ENCODE data around the gene NAP1L4. TPM values are rescaled to one million over a fixed set of nuclear protein-coding genes. Genes with fewer than 3 reads are reported as not detected.

The NAP1L4 gene
- total and polyA plus RNA-seq, 3 experiments from 2014 or later = 163 to 280 (median 273) TPM

DNA sequence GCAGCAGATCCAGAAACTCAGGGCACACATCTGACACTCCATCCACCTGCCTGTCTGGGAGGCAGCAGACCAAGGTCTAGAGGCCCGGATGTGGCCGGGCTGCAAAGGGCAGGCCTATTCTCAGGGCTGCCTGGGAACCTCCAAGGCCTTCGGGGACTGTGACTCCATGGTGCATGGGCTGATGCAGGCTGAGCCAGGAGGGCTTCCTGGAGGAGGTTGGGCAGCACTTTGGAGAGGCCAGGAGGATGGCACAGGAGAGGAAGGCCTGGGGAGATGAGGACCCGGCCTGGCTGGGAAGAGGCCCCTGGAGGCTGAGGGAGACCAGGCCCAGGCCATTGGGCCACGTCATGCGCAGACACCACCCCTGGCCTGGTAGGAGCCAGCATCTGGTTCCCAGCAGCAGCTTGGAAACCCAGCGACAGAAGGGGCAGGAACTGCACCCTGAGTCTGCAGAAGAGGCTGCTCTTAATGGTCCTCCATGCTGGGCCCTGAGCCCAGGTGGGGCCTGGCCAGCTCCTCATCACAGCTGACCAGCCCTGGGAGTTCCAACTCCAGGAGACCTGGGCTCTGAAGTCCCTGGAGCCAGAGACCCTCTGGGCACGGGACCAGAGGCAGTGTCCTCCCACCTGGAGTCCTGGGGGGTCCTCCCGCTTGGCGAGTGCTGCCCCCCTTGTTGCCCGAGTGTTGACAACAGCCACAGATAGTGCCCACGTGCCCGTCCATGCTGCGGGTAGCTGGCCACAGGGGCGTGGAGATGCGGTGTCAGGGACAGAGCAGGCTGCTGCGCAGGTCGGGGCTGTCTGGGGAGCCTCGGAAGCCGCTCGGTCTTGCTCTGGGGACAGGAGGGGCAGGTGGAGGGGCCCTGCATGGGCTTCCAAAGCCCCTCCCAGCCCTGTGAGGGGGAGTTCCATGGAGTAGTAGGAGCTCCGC lies 68.4 kb downstream of the NAP1L4 start:
- peak overlapping the region in 1 of 7 donors; percentile 34 for H3K4me3 Mint-ChIP-seq
- no peaks in the 10 kb centered on the region for H3K9me3 Mint-ChIP-seq
- peaks cover 12% of the 10 kb centered on the region for H3K4me1 ChIP-seq (ENCODE audit: insufficient read depth, low read length)
- H3K4me3 ChIP-seq (ENCODE audit: low read length) = no peak overlapping the region
- H3K9me3 ChIP-seq (ENCODE audit: low read length) = no peaks in the 10 kb centered on the region
- H3K27me3 ChIP-seq (ENCODE audit: insufficient read depth, low read length, poor library complexity, severe bottlenecking) = no peaks in the 10 kb centered on the region
- no peak overlapping the region for H3K27ac ChIP-seq (ENCODE audit: low read depth, low read length)
- H3K27ac Mint-ChIP-seq = peak overlapping the region in 1 of 8 donors; percentile 32
- H3K36me3 ChIP-seq (ENCODE audit: insufficient read depth, low read length) = no peaks in the 10 kb centered on the region
- no peaks in the 10 kb centered on the region for H3K36me3 Mint-ChIP-seq
- CTCF ChIA-PET = interaction anchor here (2.6 kb wide), 1 partner anchor 31 kb away, joined by 9 read pairs; no protein-coding TSS in a partner anchor
- DNase-seq = no peak
- peaks cover 11 to 13% of the 10 kb centered on the region in 2 donors for H3K27me3 Mint-ChIP-seq
- peaks cover 9 to 11% (median 10%) of the 10 kb centered on the region in 3 donors for H3K4me1 Mint-ChIP-seq
- POLR2A ChIA-PET = no interaction called here

DNA sequence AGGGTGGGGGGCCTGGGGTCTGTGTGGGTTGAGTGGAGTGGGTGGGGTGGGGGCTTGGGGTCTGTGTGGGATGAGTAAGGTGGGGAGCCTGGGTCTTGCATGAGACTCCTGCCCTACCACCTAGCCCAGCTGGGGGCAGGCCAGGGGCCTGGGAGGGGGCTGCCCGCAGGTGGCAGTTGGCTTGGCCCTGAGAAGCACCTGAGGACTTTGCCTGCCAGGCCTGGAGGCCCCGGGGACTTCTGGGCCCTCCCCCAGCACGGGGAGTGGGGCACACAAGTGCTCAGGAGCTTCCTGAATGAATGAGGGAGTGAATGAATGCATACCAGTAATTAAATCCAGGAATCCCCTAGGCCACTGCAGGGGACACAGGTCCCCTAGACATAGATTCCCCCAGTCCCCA lies 69.5 kb downstream of the NAP1L4 start:
- DNase-seq = no peak
- POLR2A ChIA-PET = no interaction called here
- H3K9me3 Mint-ChIP-seq = no peaks in the 10 kb centered on the region
- Histone ChIP-seq H3K27me3 (ENCODE audit: insufficient read depth, low read length, poor library complexity, severe bottlenecking) (no peaks in the 10 kb centered on the region), H3K4me3 (ENCODE audit: low read length) (no peak overlapping the region), H3K9me3 (ENCODE audit: low read length) (no peaks in the 10 kb centered on the region), H3K27ac (ENCODE audit: low read depth, low read length) (no peak overlapping the region), H3K36me3 (ENCODE audit: insufficient read depth, low read length) (no peaks in the 10 kb centered on the region), H3K4me1 (ENCODE audit: insufficient read depth, low read length) (peaks cover 1% of the 10 kb centered on the region)
- peaks cover 2 to 3% (median 2%) of the 10 kb centered on the region in 3 donors for H3K4me1 Mint-ChIP-seq
- peaks cover 3 to 6% of the 10 kb centered on the region in 2 donors for H3K27me3 Mint-ChIP-seq
- CTCF ChIA-PET = interaction anchor here (2.6 kb wide), 1 partner anchor 30 kb away, joined by 9 read pairs; no protein-coding TSS in a partner anchor
- no peaks in the 10 kb centered on the region for H3K36me3 Mint-ChIP-seq
- H3K27ac Mint-ChIP-seq = no peak overlapping the region
- no peak overlapping the region for H3K4me3 Mint-ChIP-seq

GRCh38 chr11:2921742-2922493 lies 70.2 kb downstream of the NAP1L4 start:
- POLR2A ChIA-PET = no interaction called here
- CTCF ChIA-PET = interaction anchor here (2.6 kb wide), 1 partner anchor 30 kb away, joined by 9 read pairs; no protein-coding TSS in a partner anchor

GRCh38 chr11:2921261-2921660 lies 70.9 kb downstream of the NAP1L4 start:
- Mint-ChIP-seq H3K9me3 (no peaks in the 10 kb centered on the region), H3K4me3 (no peak overlapping the region), H3K4me1 (no peaks in the 10 kb centered on the region), H3K27ac (no peak overlapping the region), H3K36me3 (no peaks in the 10 kb centered on the region), H3K27me3 (peaks cover 0 to 1% of the 10 kb centered on the region in 2 donors)
- no peaks in the 10 kb centered on the region for H3K4me1 ChIP-seq (ENCODE audit: insufficient read depth, low read length)
- H3K36me3 ChIP-seq (ENCODE audit: insufficient read depth, low read length) = no peaks in the 10 kb centered on the region
- H3K9me3 ChIP-seq (ENCODE audit: low read length) = no peaks in the 10 kb centered on the region
- no peak overlapping the region for H3K27ac ChIP-seq (ENCODE audit: low read depth, low read length)
- H3K27me3 ChIP-seq (ENCODE audit: insufficient read depth, low read length, poor library complexity, severe bottlenecking) = no peaks in the 10 kb centered on the region
- H3K4me3 ChIP-seq (ENCODE audit: low read length) = no peak overlapping the region
- no peak for DNase-seq
- POLR2A ChIA-PET = interaction anchor here (0.6 kb wide), 1 partner anchor 484 kb away, joined by 5 read pairs; no protein-coding TSS in a partner anchor
- CTCF ChIA-PET = interaction anchor here (1.5 kb wide), 1 partner anchor 34 kb away, joined by 5 read pairs; no protein-coding TSS in a partner anchor

More at GRCh38 chr11:2921742-2922493, 70.2 kb downstream of the NAP1L4 start:
- H3K4me3 ChIP-seq (ENCODE audit: low read length) = no peak overlapping the region
- peaks cover 0 to 1% of the 10 kb centered on the region in 2 donors for H3K27me3 Mint-ChIP-seq
- no peaks in the 10 kb centered on the region for H3K4me1 ChIP-seq (ENCODE audit: insufficient read depth, low read length)
- H3K4me1 Mint-ChIP-seq = no peaks in the 10 kb centered on the region
- H3K9me3 ChIP-seq (ENCODE audit: low read length) = no peaks in the 10 kb centered on the region
- DNase-seq = no peak
- H3K27ac ChIP-seq (ENCODE audit: low read depth, low read length) = no peak overlapping the region
- no peaks in the 10 kb centered on the region for H3K36me3 Mint-ChIP-seq
- H3K9me3 Mint-ChIP-seq = no peaks in the 10 kb centered on the region
- no peaks in the 10 kb centered on the region for H3K27me3 ChIP-seq (ENCODE audit: insufficient read depth, low read length, poor library complexity, severe bottlenecking)
- H3K4me3 Mint-ChIP-seq = no peak overlapping the region
- H3K36me3 ChIP-seq (ENCODE audit: insufficient read depth, low read length) = no peaks in the 10 kb centered on the region
- no peak overlapping the region for H3K27ac Mint-ChIP-seq

GRCh38 chr11:2920343-2920742 lies 71.8 kb downstream of the NAP1L4 start:
- Histone ChIP-seq H3K4me1 (ENCODE audit: insufficient read depth, low read length) (no peaks in the 10 kb centered on the region), H3K27ac (ENCODE audit: low read depth, low read length) (no peak overlapping the region), H3K27me3 (ENCODE audit: insufficient read depth, low read length, poor library complexity, severe bottlenecking) (no peaks in the 10 kb centered on the region), H3K4me3 (ENCODE audit: low read length) (no peak overlapping the region), H3K36me3 (ENCODE audit: insufficient read depth, low read length) (no peaks in the 10 kb centered on the region), H3K9me3 (ENCODE audit: low read length) (no peaks in the 10 kb centered on the region)
- H3K36me3 Mint-ChIP-seq = no peaks in the 10 kb centered on the region
- ChIA-PET POLR2A (no interaction called here), CTCF (interaction anchor here (1.5 kb wide), 1 partner anchor 33 kb away, joined by 5 read pairs; no protein-coding TSS in a partner anchor)
- peaks cover 0 to 1% of the 10 kb centered on the region in 2 donors for H3K27me3 Mint-ChIP-seq
- H3K4me3 Mint-ChIP-seq = no peak overlapping the region
- no peaks in the 10 kb centered on the region for H3K4me1 Mint-ChIP-seq
- DNase-seq = no peak
- peak overlapping the region in 1 of 8 donors; percentile 83 for H3K27ac Mint-ChIP-seq
- no peaks in the 10 kb centered on the region for H3K9me3 Mint-ChIP-seq

GRCh38 chr11:2919837-2920236 lies 72.3 kb downstream of the NAP1L4 start:
- ChIA-PET CTCF (interaction anchor here (1.5 kb wide), 1 partner anchor 32 kb away, joined by 5 read pairs; no protein-coding TSS in a partner anchor), POLR2A (no interaction called here)
- H3K4me1 ChIP-seq (ENCODE audit: insufficient read depth, low read length) = no peaks in the 10 kb centered on the region
- Mint-ChIP-seq H3K4me1 (no peaks in the 10 kb centered on the region), H3K9me3 (no peaks in the 10 kb centered on the region), H3K36me3 (no peaks in the 10 kb centered on the region), H3K27me3 (peaks cover 0 to 1% of the 10 kb centered on the region in 2 donors), H3K27ac (no peak overlapping the region), H3K4me3 (no peak overlapping the region)
- H3K36me3 ChIP-seq (ENCODE audit: insufficient read depth, low read length) = no peaks in the 10 kb centered on the region
- H3K27ac ChIP-seq (ENCODE audit: low read depth, low read length) = no peak overlapping the region
- no peaks in the 10 kb centered on the region for H3K27me3 ChIP-seq (ENCODE audit: insufficient read depth, low read length, poor library complexity, severe bottlenecking)
- no peaks in the 10 kb centered on the region for H3K9me3 ChIP-seq (ENCODE audit: low read length)
- H3K4me3 ChIP-seq (ENCODE audit: low read length) = no peak overlapping the region
- DNase-seq = no peak

GRCh38 chr11:2919188-2919587 lies 72.9 kb downstream of the NAP1L4 start:
- Mint-ChIP-seq H3K9me3 (no peaks in the 10 kb centered on the region), H3K27me3 (no peaks in the 10 kb centered on the region), H3K4me3 (no peak overlapping the region), H3K36me3 (no peaks in the 10 kb centered on the region), H3K27ac (no peak overlapping the region), H3K4me1 (peaks cover 0 to 4% (median under 1%) of the 10 kb centered on the region in 3 donors)
- Histone ChIP-seq H3K4me3 (ENCODE audit: low read length) (no peak overlapping the region), H3K9me3 (ENCODE audit: low read length) (no peaks in the 10 kb centered on the region), H3K27me3 (ENCODE audit: insufficient read depth, low read length, poor library complexity, severe bottlenecking) (no peaks in the 10 kb centered on the region), H3K4me1 (ENCODE audit: insufficient read depth, low read length) (no peaks in the 10 kb centered on the region), H3K27ac (ENCODE audit: low read depth, low read length) (no peak overlapping the region), H3K36me3 (ENCODE audit: insufficient read depth, low read length) (no peaks in the 10 kb centered on the region)
- DNase-seq = no peak
- POLR2A ChIA-PET = no interaction called here
- CTCF ChIA-PET = interaction anchor here (1.3 to 1.4 kb wide), 2 partner anchors 11 to 387 kb away, joined by 3 to 5 read pairs; no protein-coding TSS in a partner anchor

All from CD8-positive, alpha-beta memory T cell (primary cell).